HPDE6-E6E7 (cell line): ENCODE data around the gene EID2.
A peak's percentile ranks its signal among the peaks of the same experiment; 100 is the strongest.

Source experiments
- DNase-seq: peaks from one replicate; pipeline ENCODE4 v3.0.0; 2011; ENCODE audit warnings: missing footprints; ENCODE audit errors: extremely low spot score

Gene EID2, protein sequence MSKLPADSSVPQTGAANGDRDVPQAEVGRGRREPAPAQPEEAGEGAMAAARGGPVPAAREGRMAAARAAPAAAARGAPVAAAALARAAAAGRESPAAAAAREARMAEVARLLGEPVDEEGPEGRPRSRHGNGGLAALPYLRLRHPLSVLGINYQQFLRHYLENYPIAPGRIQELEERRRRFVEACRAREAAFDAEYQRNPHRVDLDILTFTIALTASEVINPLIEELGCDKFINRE

DNA sequence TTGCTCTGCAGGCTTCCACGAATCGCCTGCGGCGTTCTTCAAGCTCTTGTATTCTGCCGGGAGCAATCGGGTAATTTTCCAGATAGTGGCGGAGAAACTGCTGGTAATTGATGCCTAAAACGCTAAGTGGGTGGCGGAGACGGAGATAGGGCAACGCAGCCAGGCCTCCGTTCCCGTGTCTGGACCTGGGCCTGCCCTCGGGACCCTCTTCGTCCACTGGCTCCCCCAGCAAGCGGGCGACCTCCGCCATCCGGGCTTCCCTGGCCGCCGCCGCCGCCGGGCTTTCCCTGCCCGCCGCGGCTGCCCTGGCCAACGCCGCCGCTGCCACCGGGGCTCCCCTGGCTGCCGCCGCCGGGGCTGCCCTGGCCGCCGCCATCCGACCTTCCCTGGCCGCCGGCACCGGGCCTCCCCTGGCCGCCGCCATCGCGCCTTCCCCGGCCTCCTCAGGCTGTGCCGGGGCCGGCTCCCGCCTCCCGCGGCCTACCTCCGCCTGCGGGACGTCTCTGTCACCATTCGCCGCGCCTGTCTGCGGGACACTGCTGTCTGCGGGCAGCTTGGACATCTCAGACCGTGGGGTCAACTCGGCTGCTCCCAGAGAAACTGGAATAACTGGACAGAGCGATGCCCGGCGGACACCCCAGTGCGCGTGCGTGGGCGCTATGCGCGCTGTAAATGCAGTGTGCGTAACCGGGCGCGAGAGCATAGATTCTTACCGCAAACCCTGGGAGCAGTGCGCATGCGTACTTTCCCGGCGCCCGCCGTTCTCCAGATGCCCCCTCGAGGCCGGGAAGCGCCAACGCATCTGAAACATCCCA is at the start of gene EID2:
Gene EID2, minus strand, starts transcription at position 644 of the 815 bp plus-strand sequence. Its CDS starts 82 bp downstream, at position 562.
- peak; percentile 91 for DNase-seq

DNA sequence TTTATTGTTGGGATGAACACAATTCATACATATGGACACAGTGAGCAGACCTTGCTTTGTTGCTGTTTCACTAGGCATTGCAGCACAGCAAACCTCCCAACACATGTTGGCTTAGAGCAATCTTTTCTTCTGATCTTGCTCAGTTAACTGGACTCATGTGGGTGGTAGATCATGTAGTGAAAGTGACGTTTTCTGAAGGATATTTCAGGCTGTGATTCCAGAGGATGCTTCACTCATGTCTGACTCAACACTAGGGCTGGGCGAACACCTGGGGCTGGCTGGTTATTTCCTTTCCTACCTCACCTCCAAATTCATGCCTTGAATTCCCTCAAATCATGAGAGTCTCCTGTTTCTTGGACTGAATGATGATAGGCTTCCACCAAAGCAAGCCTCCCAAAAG is 48.1 kb upstream of the EID2 start:
- no peak for DNase-seq

DNA sequence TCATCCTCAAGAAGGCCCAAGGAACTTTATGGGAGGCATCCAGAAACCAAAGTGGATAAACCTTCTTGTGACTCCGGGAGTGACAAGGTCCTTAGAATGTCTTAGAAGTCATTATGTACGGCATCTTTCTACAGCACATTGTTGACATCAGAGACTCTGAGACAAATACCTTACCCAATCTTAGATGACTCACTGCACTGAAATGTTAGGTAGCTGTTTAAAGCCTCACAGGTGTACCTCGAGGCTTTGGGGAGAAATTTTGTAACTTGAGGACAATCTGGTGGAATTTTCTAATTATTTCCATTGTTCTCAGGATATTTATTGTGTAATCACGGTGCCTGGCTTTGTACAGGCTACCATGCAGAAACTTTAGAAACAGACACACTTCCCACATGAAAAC is 47.5 kb upstream of the EID2 start:
- DNase-seq: no peak

- DNase-seq: no peak
These were observed 43.1 kb upstream of the EID2 start for GRCh38 chr19:39582891-39583625.

GRCh38 chr19:39582442-39582841 is 42.5 kb upstream of the EID2 start:
- no peak for DNase-seq

DNA sequence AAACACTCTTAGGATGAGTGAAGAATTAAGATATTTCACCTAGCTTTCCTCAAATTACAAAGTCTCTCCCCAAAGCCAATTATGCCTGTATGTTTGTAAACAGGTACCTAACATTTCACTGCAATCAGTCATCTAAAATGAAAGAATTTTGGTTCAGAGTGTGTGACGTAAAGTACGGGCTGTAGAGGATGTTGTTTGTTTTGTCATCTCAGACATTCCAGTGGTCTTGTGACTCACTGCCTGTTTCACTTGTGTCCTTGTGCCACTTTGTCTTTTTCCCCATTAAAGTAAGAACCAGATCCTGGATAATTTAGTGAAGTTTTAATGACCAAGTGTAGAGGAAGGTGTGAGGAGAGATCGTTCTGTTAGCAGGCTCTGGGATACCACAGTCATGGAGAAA is 28.6 kb upstream of the EID2 start:
- no peak for DNase-seq

DNA sequence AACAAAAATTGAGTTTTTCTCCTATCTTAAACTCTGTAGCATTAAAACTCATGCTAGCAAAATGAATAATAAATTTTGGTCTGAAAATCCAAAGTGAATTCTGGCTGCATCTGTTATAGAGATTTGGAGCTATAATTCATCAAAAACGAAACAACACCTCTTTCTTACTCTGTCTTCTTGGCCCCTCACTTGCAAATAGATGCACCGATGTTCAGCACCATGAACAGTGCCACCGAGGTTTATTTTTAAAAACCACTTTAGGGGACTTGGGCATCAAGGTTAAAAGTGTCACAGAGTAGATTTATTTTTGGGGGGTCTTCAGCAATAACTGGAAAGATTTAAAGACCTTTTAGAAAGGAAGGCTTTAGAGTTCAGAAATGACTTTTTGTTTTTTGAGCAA is 26.1 kb upstream of the EID2 start:
- no peak for DNase-seq

- peak; percentile 60 for DNase-seq
These were observed 23.4 kb upstream of the EID2 start for GRCh38 chr19:39563408-39563807.

DNA sequence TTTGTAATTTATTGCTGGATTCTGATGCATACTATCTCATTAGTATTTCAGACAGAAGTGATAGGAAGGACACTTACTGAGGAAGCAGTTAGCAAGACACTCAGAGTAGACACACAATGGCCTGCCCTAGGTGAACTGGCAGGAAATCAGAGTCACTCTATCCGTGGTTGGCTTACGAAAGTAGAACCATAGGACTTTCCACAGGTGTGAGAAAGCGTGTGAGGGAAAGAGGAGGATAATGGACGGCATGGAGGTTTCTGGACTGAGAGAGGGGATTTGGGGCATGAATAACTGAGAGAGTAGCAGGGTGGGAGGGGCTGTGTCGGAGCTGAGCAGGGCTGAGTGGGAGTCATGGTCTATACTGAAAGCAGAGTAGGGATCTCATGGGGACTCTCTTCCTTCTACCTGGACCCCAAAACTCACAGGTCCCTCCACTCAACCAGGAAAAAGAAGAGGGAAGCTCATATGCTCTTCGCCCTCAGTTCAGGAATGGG is 18.7 kb upstream of the EID2 start:
- DNase-seq: no peak

- DNase-seq: peak; percentile 23
These were observed 18.1 kb upstream of the EID2 start for GRCh38 chr19:39557811-39558623.

DNA sequence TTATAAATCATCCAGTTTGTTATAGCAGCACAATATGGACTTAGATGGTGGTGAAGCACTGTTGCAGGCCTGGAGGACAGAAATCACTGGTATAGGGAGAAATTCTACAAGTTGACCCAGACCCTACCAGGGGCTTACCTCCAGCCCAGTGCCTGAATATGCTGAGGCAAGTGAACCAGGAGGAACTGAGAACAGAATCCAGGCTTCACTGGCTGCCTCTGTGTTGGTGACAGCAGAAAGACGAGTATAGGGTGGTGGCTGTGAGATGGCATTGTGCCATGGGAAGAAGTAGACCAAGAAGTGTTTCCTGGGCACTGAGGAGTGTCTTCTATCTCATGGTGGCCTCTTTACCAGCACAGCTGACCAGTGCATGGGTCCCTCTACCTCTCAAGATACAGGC is 15.9 kb upstream of the EID2 start:
- no peak for DNase-seq

DNA sequence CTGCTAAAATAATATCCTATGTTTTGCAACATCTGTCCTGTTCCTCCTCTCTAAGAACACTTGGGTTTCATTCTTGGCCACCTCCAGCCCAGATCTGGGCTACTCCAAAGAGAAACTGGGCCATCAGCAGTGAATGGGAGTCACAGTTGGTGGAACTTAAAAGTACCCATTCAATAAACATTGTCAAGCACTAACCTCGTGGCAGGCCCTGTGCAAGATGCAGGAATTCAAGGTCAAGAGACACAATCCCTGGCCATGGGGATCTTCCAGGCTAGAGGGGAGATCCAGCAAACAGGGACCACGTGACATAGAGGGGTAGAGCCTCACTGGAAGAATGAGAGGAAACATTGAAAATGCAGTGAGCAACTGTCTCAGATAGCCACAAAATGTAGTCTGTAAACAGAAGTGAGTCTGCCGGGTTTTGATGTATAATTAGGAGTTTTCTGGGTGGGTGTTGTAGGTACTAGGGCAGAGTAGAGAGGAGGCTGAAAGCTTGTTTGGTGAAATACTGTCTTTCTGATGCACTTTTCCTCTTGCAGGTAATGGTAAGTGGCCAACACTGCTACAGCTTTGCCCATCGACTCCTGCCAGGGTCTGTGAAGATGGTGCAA is 14.8 kb upstream of the EID2 start:
- DNase-seq: no peak

DNA sequence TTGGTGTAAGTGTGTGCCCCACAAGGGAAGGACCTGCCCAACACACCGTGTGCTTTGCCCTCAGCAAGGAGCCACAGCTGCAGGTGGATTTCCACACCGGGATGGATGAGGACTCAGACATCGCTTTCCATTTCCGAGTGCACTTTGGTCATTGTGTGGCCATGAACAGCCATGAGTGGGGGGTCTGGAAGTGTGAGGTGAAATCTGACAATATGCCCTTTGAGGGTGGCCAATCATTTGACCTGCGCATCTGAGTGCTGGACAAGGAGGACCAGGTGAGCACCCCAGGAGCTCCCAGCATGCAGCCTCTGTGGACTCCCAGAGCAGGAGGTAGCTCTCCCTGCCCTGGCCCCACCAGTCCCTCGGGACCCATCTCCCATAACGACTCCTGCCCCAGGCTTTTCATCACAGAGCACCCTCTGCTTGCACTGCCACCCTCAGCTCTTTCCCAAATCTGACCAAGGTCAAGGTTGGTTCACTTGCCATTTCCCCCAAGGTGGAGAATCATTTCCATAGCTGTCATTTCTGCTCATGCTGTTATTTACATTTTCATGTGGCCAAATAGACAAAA is 13.2 kb upstream of the EID2 start:
- no peak for DNase-seq

DNA sequence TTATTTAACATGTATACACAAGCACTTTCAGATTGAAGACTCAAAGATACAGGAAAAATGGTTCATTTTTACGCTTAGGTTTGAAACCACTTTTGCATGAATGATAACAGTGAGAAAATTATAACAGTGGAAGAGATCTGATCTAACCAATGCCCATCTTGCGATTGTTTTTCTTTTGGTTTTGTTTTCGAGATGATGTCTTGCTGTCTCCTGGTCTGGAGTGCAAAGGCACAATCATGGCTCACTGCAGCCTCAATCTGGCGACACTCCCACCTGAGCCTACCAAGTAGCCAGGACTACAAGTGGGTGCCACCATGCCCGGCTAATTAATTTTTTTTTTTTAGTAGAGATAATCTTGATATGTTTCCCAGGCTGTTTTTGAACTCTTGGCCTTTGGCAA is 10.2 kb upstream of the EID2 start:
- DNase-seq: no peak

- DNase-seq: no peak
These were observed 6.6 kb upstream of the EID2 start for GRCh38 chr19:39546599-39546998.

DNA sequence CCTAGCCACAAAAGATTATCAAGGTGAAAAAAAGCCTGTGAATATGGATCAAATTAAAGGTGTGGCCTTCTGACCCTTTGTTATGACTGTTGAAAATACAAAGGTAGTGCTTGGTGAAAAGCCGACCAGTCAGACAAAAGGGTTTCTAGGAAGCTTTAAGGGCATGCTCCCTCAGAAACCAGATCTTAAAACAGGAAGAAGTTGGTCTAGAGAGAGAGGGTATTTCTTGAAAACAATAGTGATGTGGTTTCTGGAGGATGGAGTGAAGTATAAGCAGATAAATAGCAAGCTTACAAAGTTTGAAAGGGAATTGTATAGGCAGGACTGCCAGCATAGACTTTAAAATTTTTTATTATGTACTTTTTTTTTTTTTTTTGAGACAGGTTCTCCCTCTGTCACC is 5.0 kb upstream of the EID2 start:
- no peak for DNase-seq

- DNase-seq: no peak
These were observed 4.4 kb upstream of the EID2 start for GRCh38 chr19:39544226-39544903.

- peak; percentile 35 for DNase-seq
These were observed 3.5 kb upstream of the EID2 start for GRCh38 chr19:39543477-39543857.

GRCh38 chr19:39542206-39542605 is 2.2 kb upstream of the EID2 start:
- DNase-seq: no peak

DNA sequence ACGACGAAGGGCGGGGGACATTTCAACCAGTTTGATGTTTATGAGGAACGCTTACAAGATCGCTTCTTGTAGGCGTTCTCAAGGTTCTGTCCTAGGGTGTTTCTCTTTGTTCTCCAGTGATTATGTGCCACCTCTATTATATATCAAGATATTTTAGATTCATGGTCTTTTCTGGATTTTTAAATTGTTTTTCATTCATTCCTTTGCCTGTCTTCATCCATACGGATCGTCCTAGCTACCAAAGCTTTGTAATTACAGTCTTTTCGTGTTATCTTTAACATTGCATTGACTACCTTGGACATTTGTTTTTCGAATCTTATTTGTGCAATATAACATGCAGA is 342 bp upstream of the EID2 start:
- no peak for DNase-seq

DNA sequence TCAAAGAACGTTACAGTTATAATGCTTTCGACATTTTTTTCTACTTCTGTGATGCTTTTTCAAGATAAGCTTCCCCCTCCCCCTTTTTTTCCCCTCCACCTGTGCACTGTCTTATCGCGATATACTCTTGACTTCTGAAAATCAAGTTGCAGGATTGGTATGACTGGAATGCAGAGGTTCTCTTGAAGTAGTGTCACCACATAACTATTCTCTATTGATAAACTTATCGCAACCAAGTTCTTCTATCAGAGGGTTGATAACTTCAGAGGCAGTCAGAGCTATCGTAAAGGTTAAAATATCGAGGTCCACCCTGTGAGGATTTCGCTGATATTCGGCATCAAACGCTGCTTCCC is 820 bp downstream of the EID2 start:
- DNase-seq: no peak
